GM21367 (cell line): Measurements from ENCODE around the gene EXOC3L4.

ENCODE experiments used
- ATAC-seq: cut with Tn5 transposase; IDR thresholded peaks from one replicate; pipeline ENCODE4 v1.9.1; 2021; ENCODE audit not compliant: unreplicated experiment

The EXOC3L4 gene

GRCh38 chr14:103070263-103070885 is 24.2 kb upstream of the EXOC3L4 start:
- no peak for ATAC-seq

GRCh38 chr14:103070971-103071542 is 23.5 kb upstream of the EXOC3L4 start:
- ATAC-seq: no peak

- ATAC-seq: no peak
Observed at GRCh38 chr14:103071544-103072251, 22.8 kb upstream of the EXOC3L4 start.

- ATAC-seq: no peak
Observed at GRCh38 chr14:103072595-103073366, 21.7 kb upstream of the EXOC3L4 start.

GRCh38 chr14:103073367-103073875 is 21.1 kb upstream of the EXOC3L4 start:
- ATAC-seq: no peak

GRCh38 chr14:103073876-103074728 is 20.4 kb upstream of the EXOC3L4 start:
- ATAC-seq: no peak

GRCh38 chr14:103074729-103075367 is 19.7 kb upstream of the EXOC3L4 start:
- ATAC-seq: no peak

GRCh38 chr14:103078420-103078749 is 16.1 kb upstream of the EXOC3L4 start:
- no peak for ATAC-seq

GRCh38 chr14:103078860-103079587 is 15.5 kb upstream of the EXOC3L4 start:
- no peak for ATAC-seq

GRCh38 chr14:103081951-103082350 is 12.6 kb upstream of the EXOC3L4 start:
- ATAC-seq: no peak

GRCh38 chr14:103084021-103084919 is 10.3 kb upstream of the EXOC3L4 start, which contains the start of gene LBHD2:
Gene LBHD2, plus strand, starts transcription at chr14:103084210. Its CDS starts 1,803 bp downstream, at chr14:103086013.
- ATAC-seq: no peak

- ATAC-seq: no peak
Observed at GRCh38 chr14:103085106-103086091, 9.1 kb upstream of the EXOC3L4 start.

- no peak for ATAC-seq
Observed at GRCh38 chr14:103086771-103087342, 7.7 kb upstream of the EXOC3L4 start.

GRCh38 chr14:103087343-103087835 is 7.1 kb upstream of the EXOC3L4 start:
- no peak for ATAC-seq

- no peak for ATAC-seq
Observed at GRCh38 chr14:103088921-103089320, 5.6 kb upstream of the EXOC3L4 start.
